Brain microvascular endothelial cell (primary cell): ENCODE results near the gene UCN.

Source experiments
- DNase-seq: peaks from one replicate; pipeline ENCODE4 v3.0.0-alpha.2; 2020
- H3K27ac ChIP-seq: fragments of 250-450 bp; sonication (Bioruptor Pico); 2 replicates; pipeline ENCODE4 v1.5.1; 2020; ENCODE audit warnings: mild to moderate bottlenecking, moderate library complexity
- H3K27me3 ChIP-seq: fragments of 250-450 bp; sonication (Bioruptor Pico); replicated peaks from 2 replicates; pipeline ENCODE4 v1.5.1; 2020; ENCODE audit warnings: mild to moderate bottlenecking
- H3K36me3 ChIP-seq: fragments of 250-450 bp; sonication (Bioruptor Pico); replicated peaks from 2 replicates; pipeline ENCODE4 v1.5.1; 2020; ENCODE audit warnings: mild to moderate bottlenecking
- H3K4me3 ChIP-seq: 2 replicates; pipeline ENCODE4 v1.5.1; 2011; ENCODE audit warnings: low read depth, mild to moderate bottlenecking, control low read depth, low read length, moderate library complexity
- CTCF ChIP-seq: IDR thresholded peaks from 2 replicates; pipeline ENCODE4 v1.5.1; 2011; ENCODE audit warnings: low read depth, mild to moderate bottlenecking, moderate library complexity, low read length, control low read depth, inconsistent platforms; ENCODE audit errors: missing control alignments
- in situ Hi-C: cut with HindIII; loops from 2 replicates; pipeline ENCODE4 v1.10.0; 2017; ENCODE audit warnings: low sequenced_read_pairs, low pct_ligation_motif_present

UCN gene

GRCh38 chr2:27296481-27296880 is 11.8 kb downstream of the UCN start:
- no peak for TF ChIP-seq CTCF
- no peak for DNase-seq
- in situ Hi-C loops = loop anchor here (25.0 kb wide), 1 partner anchor 184 kb away; the partner anchor contains the start of genes ABHD1 and CGREF1
- Histone ChIP-seq H3K27me3 (peaks cover 8% of the 10 kb centered on the region), H3K27ac (no peak overlapping the region), H3K36me3 (no peaks in the 10 kb centered on the region), H3K4me3 (no peak overlapping the region)

GRCh38 chr2:27294928-27295327 is 13.3 kb downstream of the UCN start:
- TF ChIP-seq CTCF = no peak
- no peak for DNase-seq
- in situ Hi-C loops = loop anchor here (25.0 kb wide), 1 partner anchor 183 kb away; the partner anchor contains the start of genes ABHD1 and CGREF1
- Histone ChIP-seq H3K27ac (no peak overlapping the region), H3K27me3 (peaks cover 12% of the 10 kb centered on the region), H3K4me3 (no peak overlapping the region), H3K36me3 (no peaks in the 10 kb centered on the region)

GRCh38 chr2:27291865-27292264 is 16.4 kb downstream of the UCN start:
- peaks cover 15% of the 10 kb centered on the region for H3K27me3 ChIP-seq
- DNase-seq = no peak
- no peaks in the 10 kb centered on the region for H3K36me3 ChIP-seq
- no peak overlapping the region for H3K27ac ChIP-seq
- TF ChIP-seq CTCF = no peak
- no peak overlapping the region for H3K4me3 ChIP-seq
- in situ Hi-C loops = loop anchor here (25.0 kb wide), 1 partner anchor 180 kb away; the partner anchor contains the start of genes ABHD1 and CGREF1

- Histone ChIP-seq H3K4me3 (no peak overlapping the region), H3K27me3 (peaks cover 14% of the 10 kb centered on the region), H3K27ac (no peak overlapping the region), H3K36me3 (no peaks in the 10 kb centered on the region)
- DNase-seq = no peak
- in situ Hi-C loops = loop anchor here (25.0 kb wide), 1 partner anchor 178 kb away; the partner anchor contains the start of genes ABHD1 and CGREF1
- no peak for TF ChIP-seq CTCF
Observed at GRCh38 chr2:27290549-27290948, 17.7 kb downstream of the UCN start.

GRCh38 chr2:27288610-27289009 is 19.6 kb downstream of the UCN start:
- H3K27ac ChIP-seq = no peak overlapping the region
- DNase-seq = no peak
- H3K27me3 ChIP-seq = peaks cover 21% of the 10 kb centered on the region
- no peak overlapping the region for H3K4me3 ChIP-seq
- TF ChIP-seq CTCF = no peak
- in situ Hi-C loops = loop anchor here (25.0 kb wide), 1 partner anchor 176 kb away; the partner anchor contains the start of genes ABHD1 and CGREF1
- no peaks in the 10 kb centered on the region for H3K36me3 ChIP-seq

GRCh38 chr2:27285481-27285880 is 22.8 kb downstream of the UCN start:
- H3K27me3 ChIP-seq = peaks cover 18% of the 10 kb centered on the region
- DNase-seq = no peak
- in situ Hi-C loops = loop anchor here (25.0 kb wide), 1 partner anchor 173 kb away; the partner anchor contains the start of genes ABHD1 and CGREF1

More at GRCh38 chr2:27285481-27285880, 22.8 kb downstream of the UCN start:
- H3K36me3 ChIP-seq = no peaks in the 10 kb centered on the region
- no peak overlapping the region for H3K4me3 ChIP-seq
- H3K27ac ChIP-seq = no peak overlapping the region
- no peak for TF ChIP-seq CTCF
